Lower leg skin (tissue), 4 donors: ENCODE measurements around the gene SLC22A7. TPM values are rescaled to one million over a fixed set of nuclear protein-coding genes. Genes with fewer than 3 reads are reported as not detected.

Experiments
- DNase-seq, 2 donors: peaks; one replicate each; pipeline ENCODE4 v3.0.0-alpha.2; 2019; ENCODE audit warnings: low spot score in 2 of 2
- H3K4me3 ChIP-seq: fragments of 200-600 bp; sonication (generic); 2 replicates; pipeline ENCODE4 v1.5.1; 2017; ENCODE audit warnings: mild to moderate bottlenecking, low read depth; ENCODE audit not compliant: poor library complexity, severe bottlenecking
- CTCF ChIP-seq, 3 donors: fragments of 450-650 bp; IDR thresholded peaks; one replicate each; pipeline ENCODE4 v1.5.1; 2016; ENCODE audit warnings: antibody characterized with exemption in 3 of 3, mild to moderate bottlenecking in 3 of 3, moderate library complexity in 2 of 3
- POLR2A ChIP-seq, 2 donors: fragments of 450-650 bp; IDR thresholded peaks; one replicate each; pipeline ENCODE4 v1.6.1; 2016 to 2017; ENCODE audit warnings: antibody characterized with exemption in 2 of 2, mild to moderate bottlenecking in 1 of 2, moderate library complexity in 1 of 2
- WGBS, 2 donors: methylation state at CpG; one replicate each; pipeline ENCODE4 v1.1.5; 2018; 5-methylcytosine and 5-hydroxymethylcytosine counted together
- intact Hi-C: fragments of 100-400 bp; cut with DNase I; formaldehyde crosslinking; loops from one replicate; pipeline ENCODE4 v1.15.0; 2023; ENCODE audit warnings: low total_unique reads
- total RNA-seq, 4 donors: library from RNA; depleted of rRNA; stranded (reverse); fragments of >200 nt; gene quantifications; one replicate each; pipeline ENCODE4 v1.1.0, GENCODE V29; 2016

The SLC22A7 gene
- total RNA-seq, 4 donors from 2014 or later: not detected

GRCh38 chr6:43258807-43259686, 39.0 kb upstream of the SLC22A7 start:
- no peak for TF ChIP-seq CTCF (IDR thresholded peaks at IDR 0.05)
- TF ChIP-seq POLR2A (IDR thresholded peaks at IDR 0.05): no peak
- no peak for DNase-seq
- intact Hi-C loops: no loop called here
- H3K4me3 ChIP-seq: no peak overlapping the region
- 92 to 94% methylated on average over 29 to 30 of the region's 30 CpGs for WGBS, 2 donors

- no peak overlapping the region for H3K4me3 ChIP-seq
- no peak for TF ChIP-seq POLR2A (IDR thresholded peaks at IDR 0.05)
- no peak for TF ChIP-seq CTCF (IDR thresholded peaks at IDR 0.05)
- intact Hi-C loops: loop anchor here (5.0 to 10.0 kb wide), 2 partner anchors 134 to 247 kb away; no protein-coding TSS in a partner anchor
- no peak for DNase-seq
- 88 to 89% methylated on average over 4 of the region's 4 CpGs for WGBS, 2 donors
Measured at GRCh38 chr6:43260791-43261190, 37.3 kb upstream of the SLC22A7 start.

DNA sequence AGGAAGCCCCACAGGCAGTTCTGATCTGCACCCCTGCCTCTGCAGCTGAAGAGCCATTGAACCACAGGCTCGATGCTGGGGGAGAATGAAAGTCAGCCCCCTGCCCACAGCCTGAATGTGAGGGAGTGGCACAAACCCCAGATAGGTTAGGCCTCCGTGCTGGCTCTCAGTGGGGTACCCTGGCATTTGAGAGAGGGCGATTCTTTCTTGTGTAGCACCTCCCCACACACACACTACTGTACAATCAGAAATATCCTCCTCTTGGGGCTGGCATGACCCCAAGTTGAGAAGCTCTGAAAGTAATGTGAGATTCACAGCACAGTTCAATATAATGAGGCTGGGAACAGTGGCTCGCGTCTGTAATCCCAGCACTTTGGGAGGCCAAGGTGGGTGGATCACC, 36.9 kb upstream of the SLC22A7 start:
- no peak for DNase-seq
- 91% methylated on average over 5 of the region's 5 CpGs for WGBS, 2 donors
- no peak for TF ChIP-seq POLR2A (IDR thresholded peaks at IDR 0.05)
- TF ChIP-seq CTCF (IDR thresholded peaks at IDR 0.05): no peak
- H3K4me3 ChIP-seq: no peak overlapping the region
- intact Hi-C loops: loop anchor here (5.0 to 10.0 kb wide), 2 partner anchors 134 to 246 kb away; no protein-coding TSS in a partner anchor

DNA sequence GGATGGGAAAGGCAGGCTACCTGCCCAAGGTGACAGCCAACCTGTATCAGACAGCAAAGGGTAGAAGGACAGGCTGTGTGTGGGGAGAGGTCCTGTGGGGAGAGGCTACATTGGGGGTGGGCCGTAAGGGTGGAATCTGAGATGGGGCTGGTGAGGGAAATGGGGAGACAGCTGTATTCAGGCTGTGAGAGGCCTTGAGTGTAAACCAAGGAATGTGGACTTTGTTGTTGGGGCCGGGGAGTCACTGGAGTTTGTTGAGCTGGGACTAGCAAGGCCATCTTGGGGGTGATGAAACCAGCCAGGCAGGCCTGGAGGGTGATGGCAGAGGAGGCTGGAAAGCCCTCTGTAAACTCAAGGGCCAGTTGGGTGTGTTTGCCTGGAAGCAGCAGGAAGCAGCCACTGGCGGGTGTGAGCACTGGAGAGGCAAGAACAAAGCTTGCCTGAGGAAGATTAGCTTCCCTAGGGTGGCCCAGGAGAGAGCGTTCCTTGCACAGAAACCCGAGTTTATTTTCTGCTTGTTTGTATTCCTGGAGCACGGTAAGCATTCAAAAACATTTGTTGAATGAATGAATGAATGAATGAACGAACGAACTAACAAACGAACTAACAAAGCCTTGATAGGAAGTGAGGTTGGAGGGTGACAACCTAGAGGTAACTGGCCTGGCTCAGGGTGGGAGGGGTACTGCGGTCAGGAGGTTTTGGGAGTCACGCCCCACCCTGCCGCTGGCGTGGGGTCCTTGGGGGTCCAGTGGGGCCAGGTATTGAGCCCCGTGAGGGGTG, 35.9 kb upstream of the SLC22A7 start:
- intact Hi-C loops: loop anchor here (5.0 to 10.0 kb wide), 2 partner anchors 133 to 245 kb away; no protein-coding TSS in a partner anchor
- H3K4me3 ChIP-seq: no peak overlapping the region
- TF ChIP-seq POLR2A (IDR thresholded peaks at IDR 0.05) (no peak), CTCF (IDR thresholded peaks at IDR 0.05) (no peak)
- no peak for DNase-seq
- 81 to 84% methylated on average over 14 of the region's 14 CpGs for WGBS, 2 donors

DNA sequence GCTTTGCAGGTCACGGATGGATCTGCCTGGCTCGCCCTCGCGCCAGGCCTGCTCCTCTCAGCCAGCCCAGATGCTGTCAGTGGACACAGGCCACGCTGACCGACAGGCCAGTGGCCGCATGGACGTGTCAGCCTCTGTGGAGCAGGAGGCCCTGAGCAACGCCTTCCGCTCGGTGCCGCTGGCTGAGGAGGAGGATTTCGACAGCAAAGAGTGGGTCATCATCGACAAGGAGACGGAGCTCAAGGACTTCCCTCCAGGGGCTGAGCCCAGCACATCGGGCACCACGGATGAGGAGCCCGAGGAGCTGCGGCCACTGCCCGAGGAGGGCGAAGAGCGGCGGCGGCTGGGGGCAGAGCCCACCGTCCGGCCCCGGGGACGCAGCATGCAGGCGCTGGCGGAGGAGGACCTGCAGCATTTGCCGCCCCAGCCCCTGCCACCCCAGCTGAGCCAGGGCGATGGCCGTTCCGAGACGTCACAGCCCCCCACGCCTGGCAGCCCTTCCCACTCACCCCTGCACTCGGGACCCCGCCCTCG, 35.2 kb upstream of the SLC22A7 start:
- WGBS, 2 donors: 85 to 86% methylated on average over 30 to 33 of the region's 39 CpGs
- TF ChIP-seq POLR2A (IDR thresholded peaks at IDR 0.05): no peak
- no peak for TF ChIP-seq CTCF (IDR thresholded peaks at IDR 0.05)
- intact Hi-C loops: loop anchor here (5.0 to 10.0 kb wide), 2 partner anchors 132 to 244 kb away; no protein-coding TSS in a partner anchor
- H3K4me3 ChIP-seq: no peak overlapping the region
- no peak for DNase-seq
